SU-DHL-6 (cell line): ENCODE results near the gene HECTD4.

ENCODE experiments used
- EZH2phosphoT487 ChIP-seq: fragments of 200-600 bp; sonication (generic), shearing (Covaris generic); conservative IDR thresholded peaks from 2 replicates; pipeline ENCODE4 v1.6.1; 2018; ENCODE audit warnings: mild to moderate bottlenecking, antibody characterized with exemption, low read length, moderate library complexity, mixed read lengths
- TF ChIP-seq, protein P1 (sequence below): fragments of 200-600 bp; sonication (generic); IDR thresholded peaks from one replicate; pipeline ENCODE4 v1.5.1; 2017; ENCODE audit warnings: antibody characterized with exemption, mild to moderate bottlenecking, low read length, moderate library complexity; ENCODE audit not compliant: insufficient read depth, poor library complexity, severe bottlenecking

DNA sequence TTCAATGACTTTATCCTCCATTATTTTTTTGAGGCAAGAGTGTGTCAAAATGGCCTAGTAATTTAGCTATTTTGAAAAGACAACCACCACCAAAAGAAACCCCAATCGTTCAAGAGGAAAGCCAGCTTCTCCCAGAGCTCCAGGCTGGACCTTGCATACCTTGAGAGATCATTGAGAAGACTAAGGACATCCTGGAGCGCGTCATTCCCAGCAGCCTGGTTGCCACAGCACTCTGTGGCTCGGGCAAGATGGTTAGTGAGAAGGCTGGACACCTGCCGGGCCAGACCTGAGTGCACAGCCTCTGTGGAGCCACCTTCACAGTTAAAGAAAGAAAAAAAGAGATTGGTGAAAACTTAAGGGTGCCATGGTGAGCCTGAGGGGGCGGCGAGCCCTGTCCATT is 145.4 kb downstream of the HECTD4 start:
- TF ChIP-seq EZH2phosphoT487: no peak
- TF ChIP-seq, protein P1, sequence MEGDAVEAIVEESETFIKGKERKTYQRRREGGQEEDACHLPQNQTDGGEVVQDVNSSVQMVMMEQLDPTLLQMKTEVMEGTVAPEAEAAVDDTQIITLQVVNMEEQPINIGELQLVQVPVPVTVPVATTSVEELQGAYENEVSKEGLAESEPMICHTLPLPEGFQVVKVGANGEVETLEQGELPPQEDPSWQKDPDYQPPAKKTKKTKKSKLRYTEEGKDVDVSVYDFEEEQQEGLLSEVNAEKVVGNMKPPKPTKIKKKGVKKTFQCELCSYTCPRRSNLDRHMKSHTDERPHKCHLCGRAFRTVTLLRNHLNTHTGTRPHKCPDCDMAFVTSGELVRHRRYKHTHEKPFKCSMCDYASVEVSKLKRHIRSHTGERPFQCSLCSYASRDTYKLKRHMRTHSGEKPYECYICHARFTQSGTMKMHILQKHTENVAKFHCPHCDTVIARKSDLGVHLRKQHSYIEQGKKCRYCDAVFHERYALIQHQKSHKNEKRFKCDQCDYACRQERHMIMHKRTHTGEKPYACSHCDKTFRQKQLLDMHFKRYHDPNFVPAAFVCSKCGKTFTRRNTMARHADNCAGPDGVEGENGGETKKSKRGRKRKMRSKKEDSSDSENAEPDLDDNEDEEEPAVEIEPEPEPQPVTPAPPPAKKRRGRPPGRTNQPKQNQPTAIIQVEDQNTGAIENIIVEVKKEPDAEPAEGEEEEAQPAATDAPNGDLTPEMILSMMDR: no peak
